ENCODE results near the gene HMCN1.

The HMCN1 gene

DNA sequence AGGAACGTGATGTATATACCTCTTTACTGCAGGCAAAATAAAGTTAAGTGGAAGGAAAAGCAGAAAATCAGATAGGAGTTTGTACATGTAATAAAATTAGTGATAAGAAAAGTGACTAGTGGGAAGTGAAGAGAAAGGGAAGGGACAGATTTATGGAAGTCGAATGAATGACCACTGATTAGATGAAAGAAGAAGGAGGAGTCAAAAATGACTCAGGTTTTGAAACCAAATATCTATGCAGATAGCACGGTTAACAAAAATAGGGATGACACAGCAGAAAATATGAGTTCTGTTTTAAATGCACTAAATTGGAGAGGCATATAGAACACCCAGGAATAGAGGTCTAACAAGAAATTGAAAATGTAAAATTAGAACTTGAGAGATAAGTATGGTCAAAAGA is 128.0 kb downstream of the HMCN1 start:
- TF ChIP-seq ZFX (IDR thresholded peaks at IDR 0.05; ENCODE audit: borderline replicate concordance) = no peak
- TF ChIP-seq, protein P1, sequence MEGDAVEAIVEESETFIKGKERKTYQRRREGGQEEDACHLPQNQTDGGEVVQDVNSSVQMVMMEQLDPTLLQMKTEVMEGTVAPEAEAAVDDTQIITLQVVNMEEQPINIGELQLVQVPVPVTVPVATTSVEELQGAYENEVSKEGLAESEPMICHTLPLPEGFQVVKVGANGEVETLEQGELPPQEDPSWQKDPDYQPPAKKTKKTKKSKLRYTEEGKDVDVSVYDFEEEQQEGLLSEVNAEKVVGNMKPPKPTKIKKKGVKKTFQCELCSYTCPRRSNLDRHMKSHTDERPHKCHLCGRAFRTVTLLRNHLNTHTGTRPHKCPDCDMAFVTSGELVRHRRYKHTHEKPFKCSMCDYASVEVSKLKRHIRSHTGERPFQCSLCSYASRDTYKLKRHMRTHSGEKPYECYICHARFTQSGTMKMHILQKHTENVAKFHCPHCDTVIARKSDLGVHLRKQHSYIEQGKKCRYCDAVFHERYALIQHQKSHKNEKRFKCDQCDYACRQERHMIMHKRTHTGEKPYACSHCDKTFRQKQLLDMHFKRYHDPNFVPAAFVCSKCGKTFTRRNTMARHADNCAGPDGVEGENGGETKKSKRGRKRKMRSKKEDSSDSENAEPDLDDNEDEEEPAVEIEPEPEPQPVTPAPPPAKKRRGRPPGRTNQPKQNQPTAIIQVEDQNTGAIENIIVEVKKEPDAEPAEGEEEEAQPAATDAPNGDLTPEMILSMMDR (IDR thresholded peaks at IDR 0.05) = no peak
- no peak overlapping the region for H3K27ac ChIP-seq

DNA sequence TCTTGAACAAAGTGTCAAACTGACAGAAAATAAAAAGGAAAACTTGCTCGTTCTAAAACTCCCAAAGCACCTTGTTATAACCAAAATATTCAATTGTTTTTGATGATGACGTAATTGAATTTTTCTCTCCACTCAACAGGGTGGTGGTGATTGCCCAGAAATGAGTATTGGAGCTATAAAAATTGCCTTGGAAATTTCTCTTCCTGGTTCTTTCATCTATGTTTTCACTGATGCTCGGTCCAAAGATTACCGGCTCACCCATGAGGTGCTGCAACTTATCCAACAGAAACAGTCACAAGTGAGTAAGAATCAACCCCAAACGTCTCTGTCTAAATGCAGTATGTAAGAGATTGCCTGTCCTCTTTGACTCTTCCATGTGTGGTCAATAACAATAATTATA is 130.1 kb downstream of the HMCN1 start:
- no peak for TF ChIP-seq ZFX (IDR thresholded peaks at IDR 0.05; ENCODE audit: borderline replicate concordance)
- no peak overlapping the region for H3K27ac ChIP-seq

DNA sequence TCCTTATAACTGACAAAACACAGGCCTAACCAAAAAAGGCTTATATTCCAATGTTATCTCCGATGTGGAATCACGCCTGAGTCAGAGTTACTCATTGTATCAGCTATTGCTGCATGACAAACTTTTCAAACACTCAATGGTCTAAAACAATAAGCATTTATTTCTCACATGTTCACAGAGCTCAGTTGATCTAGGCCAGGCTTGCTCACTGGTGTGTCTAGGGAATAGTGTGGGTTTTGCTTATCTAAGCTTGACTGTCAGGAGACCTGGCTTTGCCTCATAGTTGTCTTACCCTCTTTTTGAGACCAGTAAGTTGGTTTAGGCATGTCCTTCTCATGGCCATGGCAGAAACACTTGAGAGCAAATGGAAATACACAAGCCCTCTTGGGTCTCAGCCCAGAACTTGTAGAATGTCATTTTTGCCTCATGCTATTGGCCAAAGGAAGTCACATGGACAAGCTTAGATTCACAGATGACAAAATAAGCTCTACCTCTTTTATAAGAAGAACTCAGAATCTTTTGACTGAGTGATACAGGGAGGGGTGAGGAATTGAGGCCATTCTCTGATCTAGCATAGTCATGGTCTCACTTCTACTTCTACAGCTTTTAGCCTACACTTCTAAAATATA is 130.8 kb downstream of the HMCN1 start:
- H3K27ac ChIP-seq = no peak overlapping the region
- TF ChIP-seq ZFX (IDR thresholded peaks at IDR 0.05; ENCODE audit: borderline replicate concordance) = no peak
- TF ChIP-seq, protein P1 (IDR thresholded peaks at IDR 0.05) = no peak

DNA sequence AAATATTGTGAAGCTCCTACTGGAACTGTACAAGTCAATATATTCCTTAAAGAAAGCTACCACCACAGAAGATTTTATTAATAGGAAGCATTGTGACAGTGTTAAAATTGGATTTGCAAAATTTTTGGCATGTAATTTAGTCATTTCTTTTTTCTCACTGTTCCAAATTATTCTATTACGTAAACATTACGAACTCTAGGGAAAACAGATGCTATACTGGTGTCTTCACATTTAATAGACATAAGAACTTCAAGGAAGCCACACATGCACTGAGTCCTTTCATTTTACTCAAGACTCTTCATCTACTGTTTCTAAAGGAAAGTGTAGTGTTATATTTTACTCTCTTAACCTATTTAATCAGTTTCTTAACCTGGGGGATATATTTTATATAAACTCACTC is 135.4 kb downstream of the HMCN1 start:
- TF ChIP-seq, protein P1 (IDR thresholded peaks at IDR 0.05) = no peak
- H3K27ac ChIP-seq = no peak overlapping the region

DNA sequence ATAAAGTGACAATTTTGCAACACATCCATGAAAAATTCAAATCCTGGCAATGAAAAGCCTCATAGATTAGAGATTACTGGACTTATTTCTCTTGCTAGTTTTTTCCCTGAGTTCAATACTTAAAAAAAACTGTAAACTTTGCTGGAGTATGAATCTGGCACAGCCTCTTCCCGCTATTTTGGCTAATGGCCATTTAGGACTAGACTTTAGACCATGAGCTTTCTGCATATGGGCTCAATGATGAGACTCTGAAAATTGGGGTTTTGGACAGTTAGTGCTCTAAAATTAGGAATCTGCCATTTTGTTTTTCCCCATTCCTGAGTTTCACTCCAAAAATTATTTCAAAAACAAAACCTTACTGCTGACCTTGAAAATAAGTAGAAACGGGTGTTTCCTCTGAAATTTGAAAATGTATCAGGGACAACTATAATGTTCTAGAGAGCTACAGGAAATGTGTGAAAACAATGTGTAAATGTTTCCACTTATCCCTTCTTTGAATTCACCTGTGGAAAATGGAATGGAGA is 137.5 kb downstream of the HMCN1 start:
- TF ChIP-seq ZFX (IDR thresholded peaks at IDR 0.05; ENCODE audit: borderline replicate concordance) = no peak
- TF ChIP-seq, protein P1 (IDR thresholded peaks at IDR 0.05) = no peak
- H3K27ac ChIP-seq = no peak overlapping the region

DNA sequence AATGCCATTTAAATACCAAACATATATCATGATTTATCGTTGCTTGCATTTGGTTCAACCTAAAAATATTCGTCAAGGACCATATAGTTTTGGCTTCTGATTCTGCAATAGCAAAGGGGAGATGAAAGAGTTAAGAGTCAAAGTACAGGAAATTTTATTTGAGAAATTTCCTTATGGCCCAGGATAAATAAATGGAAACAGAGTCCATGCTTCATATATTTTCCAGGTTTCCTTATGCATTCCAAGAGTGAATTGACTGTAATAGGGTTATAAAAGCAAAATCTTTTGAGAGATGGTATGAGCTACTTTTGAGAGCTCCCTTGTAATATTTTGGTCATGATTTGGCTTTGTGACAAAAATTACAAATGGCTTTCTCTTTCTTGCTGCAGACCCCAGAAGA is 140.1 kb downstream of the HMCN1 start:
- TF ChIP-seq ZFX (IDR thresholded peaks at IDR 0.05; ENCODE audit: borderline replicate concordance) = no peak
- TF ChIP-seq, protein P1 (IDR thresholded peaks at IDR 0.05) = no peak
- no peak overlapping the region for H3K27ac ChIP-seq

DNA sequence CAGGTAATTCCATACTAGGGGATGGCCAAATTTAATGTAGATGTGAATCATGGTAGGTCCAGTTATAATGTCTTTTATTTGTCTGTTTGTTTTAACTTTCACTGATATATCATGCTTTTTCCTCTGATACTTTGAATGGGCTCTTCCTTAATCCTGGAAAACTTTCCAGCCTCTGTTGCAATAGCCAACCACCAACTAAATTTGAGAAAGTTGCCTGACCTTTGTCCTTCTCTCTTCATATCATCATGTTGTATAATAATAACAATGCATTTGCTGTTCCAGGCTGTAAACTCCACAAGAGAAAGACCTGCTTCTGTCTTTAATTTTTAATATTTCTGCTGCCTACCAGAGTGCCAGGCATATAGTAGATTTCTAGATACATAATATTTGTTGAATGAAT is 146.1 kb downstream of the HMCN1 start:
- H3K27ac ChIP-seq = no peak overlapping the region
- no peak for TF ChIP-seq ZFX (IDR thresholded peaks at IDR 0.05; ENCODE audit: borderline replicate concordance)
- TF ChIP-seq, protein P1 (IDR thresholded peaks at IDR 0.05) = no peak

Data from 22Rv1 (cell line).